Esophagus squamous epithelium (tissue), 4 donors: ENCODE results near the gene RTN4R.
"Not testable (repeated sequence)": the region's sequence is repeated elsewhere in the genome, so short reads cannot be mapped to it uniquely, and the experiment has no call there.

Source experiments
- POLR2A ChIP-seq, 4 donors: fragments of 450-650 bp; IDR thresholded peaks; one replicate each; pipeline ENCODE4 v1.6.1; 2017; ENCODE audit warnings: antibody characterized with exemption in 4 of 4, mild to moderate bottlenecking in 4 of 4, moderate library complexity in 3 of 4
- TF ChIP-seq, protein P1 (sequence below), 6 experiments: fragments of 450-650 bp in 4 of 6; fragments of 200-600 bp in 2 of 6; sonication (generic) in 2 of 6; IDR thresholded peaks; one replicate each; pipeline ENCODE4 v1.5.1; 2016 to 2019; ENCODE audit warnings: antibody characterized with exemption in 6 of 6, mild to moderate bottlenecking in 4 of 6, moderate library complexity in 4 of 6

DNA sequence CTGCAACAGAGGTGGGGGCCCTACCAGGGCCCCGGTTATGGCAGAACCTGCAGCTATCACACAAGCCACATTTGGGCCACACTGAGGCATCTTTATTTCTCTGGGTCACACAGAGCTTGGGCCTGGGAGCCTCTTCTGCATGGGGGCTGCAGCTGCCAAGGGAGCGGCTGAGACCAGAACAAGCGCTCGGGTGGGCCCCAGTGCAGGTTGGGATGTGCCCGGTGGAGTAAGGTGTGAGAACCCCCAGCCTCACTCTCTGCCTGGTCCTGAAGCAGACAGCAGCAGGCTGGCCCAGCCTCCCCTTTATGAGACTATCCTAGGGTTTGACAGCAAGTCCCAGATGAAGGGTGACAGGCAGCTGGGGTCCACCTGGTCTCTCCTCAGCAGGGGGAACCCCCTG is 46.1 kb upstream of the RTN4R start:
- TF ChIP-seq, protein P1, sequence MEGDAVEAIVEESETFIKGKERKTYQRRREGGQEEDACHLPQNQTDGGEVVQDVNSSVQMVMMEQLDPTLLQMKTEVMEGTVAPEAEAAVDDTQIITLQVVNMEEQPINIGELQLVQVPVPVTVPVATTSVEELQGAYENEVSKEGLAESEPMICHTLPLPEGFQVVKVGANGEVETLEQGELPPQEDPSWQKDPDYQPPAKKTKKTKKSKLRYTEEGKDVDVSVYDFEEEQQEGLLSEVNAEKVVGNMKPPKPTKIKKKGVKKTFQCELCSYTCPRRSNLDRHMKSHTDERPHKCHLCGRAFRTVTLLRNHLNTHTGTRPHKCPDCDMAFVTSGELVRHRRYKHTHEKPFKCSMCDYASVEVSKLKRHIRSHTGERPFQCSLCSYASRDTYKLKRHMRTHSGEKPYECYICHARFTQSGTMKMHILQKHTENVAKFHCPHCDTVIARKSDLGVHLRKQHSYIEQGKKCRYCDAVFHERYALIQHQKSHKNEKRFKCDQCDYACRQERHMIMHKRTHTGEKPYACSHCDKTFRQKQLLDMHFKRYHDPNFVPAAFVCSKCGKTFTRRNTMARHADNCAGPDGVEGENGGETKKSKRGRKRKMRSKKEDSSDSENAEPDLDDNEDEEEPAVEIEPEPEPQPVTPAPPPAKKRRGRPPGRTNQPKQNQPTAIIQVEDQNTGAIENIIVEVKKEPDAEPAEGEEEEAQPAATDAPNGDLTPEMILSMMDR (IDR thresholded peaks at IDR 0.05) = not testable (repeated sequence)
- not testable (repeated sequence) for TF ChIP-seq POLR2A (IDR thresholded peaks at IDR 0.05)
